Fibroblast of gingiva (primary cell): ENCODE results near the gene VOPP1.

Experiments
- DNase-seq: peaks from one replicate; pipeline ENCODE4 v3.0.0-alpha.2; 2011; ENCODE audit warnings: low read depth

The VOPP1 gene

GRCh38 chr7:55554038-55554437, 18.3 kb downstream of the VOPP1 start:
- DNase-seq: no peak

GRCh38 chr7:55553024-55553345, 19.3 kb downstream of the VOPP1 start:
- no peak for DNase-seq

GRCh38 chr7:55552320-55553023, 19.8 kb downstream of the VOPP1 start:
- DNase-seq: no peak

- no peak for DNase-seq
Measured at GRCh38 chr7:55550841-55551537, 21.3 kb downstream of the VOPP1 start.

- DNase-seq: no peak
Measured at GRCh38 chr7:55550010-55550663, 22.2 kb downstream of the VOPP1 start.

- no peak for DNase-seq
Measured at GRCh38 chr7:55549457-55549856, 22.8 kb downstream of the VOPP1 start.

GRCh38 chr7:55548295-55548731, 24.0 kb downstream of the VOPP1 start:
- DNase-seq: no peak

GRCh38 chr7:55546814-55547213, 25.5 kb downstream of the VOPP1 start:
- DNase-seq: peak; percentile 85

- DNase-seq: peak; percentile 26
Measured at GRCh38 chr7:55545496-55545895, 26.8 kb downstream of the VOPP1 start.

GRCh38 chr7:55540226-55540858, 32.0 kb downstream of the VOPP1 start:
- DNase-seq: no peak

GRCh38 chr7:55539380-55539779, 32.9 kb downstream of the VOPP1 start:
- DNase-seq: no peak

GRCh38 chr7:55538538-55538937, 33.8 kb downstream of the VOPP1 start:
- DNase-seq: peak; percentile 85

- no peak for DNase-seq
Measured at GRCh38 chr7:55537458-55537990, 34.8 kb downstream of the VOPP1 start.

GRCh38 chr7:55536619-55537457, 35.5 kb downstream of the VOPP1 start:
- no peak for DNase-seq

- no peak for DNase-seq
Measured at GRCh38 chr7:55535617-55536016, 36.7 kb downstream of the VOPP1 start.

- DNase-seq: no peak
Measured at GRCh38 chr7:55534916-55535590, 37.2 kb downstream of the VOPP1 start.

- DNase-seq: peak; percentile 27
Measured at GRCh38 chr7:55534262-55534915, 37.9 kb downstream of the VOPP1 start.

GRCh38 chr7:55533729-55534080, 38.6 kb downstream of the VOPP1 start:
- DNase-seq: no peak

GRCh38 chr7:55533050-55533728, 39.1 kb downstream of the VOPP1 start:
- DNase-seq: no peak
